Amygdala (tissue), 56 donors: Measurements from ENCODE around the gene ELMO1.

Experiments used
- DNase-seq, 56 donors: peaks; one replicate each; lab custom pipeline; 2025; lab: John Stamatoyannopoulos, UW

The ELMO1 gene

DNA sequence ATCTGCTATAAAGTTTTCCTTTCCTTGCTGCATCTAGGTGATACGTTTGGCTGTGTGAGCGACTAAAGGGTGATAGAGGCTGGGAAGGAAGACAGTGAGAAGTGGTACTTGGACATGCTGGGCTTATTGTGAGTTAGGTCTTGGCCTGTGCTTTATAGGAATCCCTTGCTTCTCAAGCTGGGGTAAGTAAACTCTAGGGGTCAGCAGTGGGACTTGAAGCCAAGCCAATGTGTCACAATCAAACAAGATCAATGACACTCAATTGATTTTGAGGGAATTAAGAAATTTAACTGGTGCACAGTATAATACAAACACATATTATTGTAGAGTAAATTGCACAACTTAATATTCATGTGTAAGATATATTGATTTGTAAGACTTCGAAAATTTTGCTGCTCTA is 568.6 kb downstream of the ELMO1 start:
- no peak for DNase-seq

DNA sequence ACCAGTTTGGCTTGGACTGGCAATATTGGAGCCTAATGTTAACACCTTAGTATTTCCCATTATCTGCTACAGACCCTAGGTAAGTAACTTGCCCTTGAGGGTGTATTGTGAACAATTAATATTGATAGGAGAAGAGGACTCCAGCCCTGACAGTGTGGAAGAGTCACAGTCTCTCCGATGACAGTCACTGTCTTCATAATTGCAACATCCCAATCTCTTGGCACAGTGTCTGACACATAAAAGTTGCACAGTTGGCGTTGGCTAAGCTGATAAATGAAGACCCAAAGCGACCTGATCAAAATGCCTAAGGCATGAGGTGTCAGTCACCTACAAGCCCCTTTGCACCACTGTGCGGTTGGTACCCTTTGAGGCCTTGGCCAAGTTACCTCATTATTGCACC is 569.6 kb downstream of the ELMO1 start:
- DNase-seq: no peak

DNA sequence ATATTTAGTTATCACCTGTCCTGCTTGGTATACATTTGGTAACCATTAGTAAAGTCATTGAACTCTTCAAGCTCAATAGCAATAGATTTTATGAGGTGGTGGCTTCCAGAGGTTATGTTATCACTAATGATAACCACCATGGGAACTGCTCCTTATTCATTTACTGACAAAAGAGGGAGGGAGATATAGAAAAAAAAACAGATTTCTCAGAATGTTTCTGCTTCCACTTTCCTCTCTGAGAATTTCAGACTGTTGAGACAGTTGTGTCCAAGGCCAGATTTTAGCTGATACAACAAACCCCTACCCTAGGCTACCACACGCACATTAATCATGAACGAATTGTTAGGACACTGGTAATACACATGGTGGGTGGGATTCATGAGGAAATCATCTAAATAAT is 570.4 kb downstream of the ELMO1 start:
- no peak for DNase-seq

DNA sequence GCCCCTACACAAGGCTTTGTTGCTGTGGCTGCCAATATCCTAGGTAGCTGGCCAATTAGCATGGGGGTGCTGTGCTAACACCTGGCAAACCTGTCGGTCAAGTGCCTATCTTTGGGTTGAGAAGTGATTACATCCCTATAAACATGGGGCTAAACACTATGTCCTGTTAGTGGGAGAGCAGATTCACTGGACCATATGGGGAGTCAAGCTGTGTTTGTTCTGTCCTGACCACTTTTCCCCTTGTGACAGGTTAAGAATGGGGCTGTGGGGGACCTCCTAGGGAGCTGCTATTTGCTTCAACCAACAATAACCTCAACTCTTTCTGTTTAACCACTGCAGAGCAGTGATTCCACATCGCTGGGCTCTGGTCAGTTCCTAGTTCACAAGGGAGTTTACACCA is 572.9 kb downstream of the ELMO1 start:
- DNase-seq: no peak

- DNase-seq: no peak
These were observed 574.6 kb downstream of the ELMO1 start for GRCh38 chr7:36874041-36874440.

GRCh38 chr7:36871863-36872262 is 576.8 kb downstream of the ELMO1 start:
- no peak for DNase-seq

DNA sequence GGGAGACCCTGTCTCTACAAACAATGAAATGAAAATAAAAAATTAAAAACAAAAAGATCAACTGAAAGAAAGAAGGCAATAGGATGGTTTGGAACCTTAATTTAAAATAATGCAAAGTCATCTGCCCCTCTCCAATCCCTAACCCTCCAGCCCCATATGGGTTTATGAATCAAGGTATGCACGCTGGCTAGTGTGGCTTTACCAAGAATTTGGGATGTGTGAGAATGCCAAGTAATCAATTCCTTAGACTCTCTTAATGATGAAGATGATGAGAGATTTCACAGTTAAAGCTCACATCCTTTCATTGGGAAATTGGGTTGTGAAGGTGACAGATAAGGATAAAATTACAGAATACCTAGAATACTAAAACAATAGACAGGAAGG is 577.3 kb downstream of the ELMO1 start:
- no peak for DNase-seq

- no peak for DNase-seq
These were observed 577.9 kb downstream of the ELMO1 start for GRCh38 chr7:36870625-36871354.

DNA sequence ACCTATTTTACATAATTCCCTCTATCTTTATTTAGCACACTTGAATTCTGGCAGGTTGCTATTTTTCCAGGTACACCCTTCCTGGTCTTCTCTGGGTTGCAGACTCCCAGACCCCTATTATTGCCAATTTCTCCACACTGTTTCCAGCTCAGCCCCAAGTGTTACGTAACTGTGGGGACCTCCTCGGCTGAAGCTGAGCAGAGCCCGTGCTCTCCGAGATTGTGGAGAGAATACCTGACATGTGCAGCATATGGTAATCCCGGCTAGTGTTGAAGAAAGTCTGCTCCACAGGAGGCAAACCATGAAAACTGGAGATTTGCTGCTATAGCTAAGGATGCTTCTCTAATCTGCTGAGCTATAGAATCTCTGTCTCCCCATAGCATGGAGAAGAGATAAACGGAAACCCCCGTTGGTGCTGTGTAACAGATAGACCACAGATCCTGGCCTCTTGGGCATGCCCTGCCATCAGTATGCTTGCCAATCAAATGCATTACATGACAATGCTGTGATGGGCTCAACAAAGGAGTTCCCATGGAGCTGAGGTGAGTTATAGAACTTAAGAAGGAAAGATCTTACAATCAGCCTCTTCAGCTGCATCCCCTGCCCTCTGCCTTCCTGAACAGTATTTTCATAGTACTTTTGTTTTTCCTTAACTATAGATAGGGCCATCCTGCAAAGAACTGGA is 579.8 kb downstream of the ELMO1 start:
- DNase-seq: no peak

GRCh38 chr7:36865019-36865418 is 583.6 kb downstream of the ELMO1 start:
- DNase-seq: no peak

DNA sequence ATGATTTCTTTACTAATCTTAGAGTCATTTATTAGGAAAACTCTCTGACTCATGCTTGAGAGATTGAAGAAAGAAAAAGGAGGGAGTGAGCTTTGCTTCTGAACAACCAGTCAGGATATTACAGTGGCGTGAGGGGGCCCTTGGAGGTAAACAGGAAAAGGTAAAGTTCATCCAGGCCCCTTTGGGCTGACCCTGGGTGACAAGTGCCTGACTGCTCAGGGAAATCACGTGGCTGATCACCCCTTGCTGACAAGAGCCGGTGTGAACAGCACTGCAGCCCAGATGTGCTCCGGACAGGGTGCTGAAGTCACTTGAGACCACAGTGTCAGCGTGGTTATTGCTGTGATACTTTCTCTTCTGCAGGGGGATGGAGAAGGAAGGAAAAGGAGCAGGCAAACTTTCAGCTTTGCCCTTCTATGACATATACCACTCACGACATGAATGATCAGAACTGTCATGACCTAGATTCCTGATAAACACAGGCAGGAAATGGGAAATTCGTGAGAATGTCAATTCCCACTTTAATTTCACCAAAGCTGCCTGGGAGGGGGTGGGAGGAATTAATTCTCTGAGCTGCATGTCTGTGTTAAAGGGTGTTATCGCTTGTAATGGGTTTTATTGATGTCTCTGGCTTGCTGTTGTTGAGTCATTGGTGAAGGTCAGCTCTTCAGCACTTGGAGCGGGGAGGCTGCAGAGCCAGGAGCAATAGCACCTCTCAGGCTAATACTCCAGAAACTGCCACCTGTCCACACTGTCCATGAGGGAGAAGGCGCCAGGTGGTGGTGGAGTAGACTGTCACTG is 584.6 kb downstream of the ELMO1 start:
- no peak for DNase-seq

GRCh38 chr7:36862771-36863261 is 585.8 kb downstream of the ELMO1 start:
- no peak for DNase-seq

DNA sequence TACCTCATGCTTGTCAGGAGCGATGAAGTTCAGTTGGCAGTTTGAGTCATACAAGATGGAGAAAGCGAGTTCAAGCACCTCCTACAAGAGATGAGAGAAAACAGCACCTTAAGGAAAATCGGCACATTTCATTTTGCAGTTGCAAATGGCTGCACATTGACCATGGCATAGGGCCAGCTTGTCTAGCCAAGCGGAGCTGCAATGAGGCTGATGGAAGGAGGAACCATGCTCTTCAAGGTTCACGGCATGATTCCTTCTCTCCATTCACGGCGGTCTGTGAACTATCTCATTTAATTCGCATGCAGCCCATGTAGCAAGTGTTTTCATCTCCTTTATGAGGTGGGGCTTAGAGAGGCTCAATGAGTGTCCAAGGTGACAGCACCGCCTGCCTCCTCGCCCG is 587.0 kb downstream of the ELMO1 start:
- DNase-seq: no peak

- DNase-seq: no peak
These were observed 588.0 kb downstream of the ELMO1 start for GRCh38 chr7:36860681-36861080.

- DNase-seq: no peak
These were observed 593.3 kb downstream of the ELMO1 start for GRCh38 chr7:36855330-36855729.

DNA sequence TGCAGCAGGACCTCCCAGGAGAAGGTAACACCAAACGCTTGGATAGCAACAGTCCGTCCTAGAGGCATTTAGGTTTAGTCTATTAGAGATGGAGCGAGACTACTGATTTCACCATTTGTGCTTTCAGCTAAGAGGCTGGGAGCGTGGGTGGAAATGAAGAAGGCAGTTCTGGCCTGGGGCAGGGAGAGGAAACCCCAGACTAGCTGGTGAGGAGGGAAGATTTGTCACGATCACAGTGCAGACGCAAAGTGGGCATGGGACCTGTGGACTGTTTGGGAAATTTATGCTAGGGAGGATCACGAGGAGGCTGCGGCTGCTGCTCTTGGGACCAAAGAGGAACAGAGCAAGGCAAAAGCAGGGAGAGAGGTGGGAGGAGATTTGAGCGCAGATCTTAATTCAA is 594.0 kb downstream of the ELMO1 start:
- no peak for DNase-seq

- no peak for DNase-seq
These were observed 595.7 kb downstream of the ELMO1 start for GRCh38 chr7:36852931-36853330.

DNA sequence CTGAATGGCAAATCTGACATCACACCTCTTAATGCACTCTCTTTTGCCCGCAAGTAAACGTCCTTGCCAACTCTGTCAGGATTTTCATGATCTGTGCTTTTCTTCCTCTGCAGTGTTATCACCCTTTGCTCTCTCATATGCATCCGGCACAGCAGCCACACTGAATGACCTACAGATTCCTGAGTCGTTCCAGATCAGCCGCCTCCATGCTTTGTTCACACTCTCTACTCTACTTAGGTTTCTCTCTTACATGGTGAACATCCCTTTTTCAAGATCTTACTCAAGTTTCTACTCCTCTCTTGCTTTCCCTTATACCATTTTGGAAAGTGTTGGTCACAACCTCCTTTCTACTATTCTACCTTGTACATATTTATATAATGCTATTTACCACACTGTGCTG is 596.6 kb downstream of the ELMO1 start:
- DNase-seq: no peak

- no peak for DNase-seq
These were observed 597.3 kb downstream of the ELMO1 start for GRCh38 chr7:36851382-36851781.

DNA sequence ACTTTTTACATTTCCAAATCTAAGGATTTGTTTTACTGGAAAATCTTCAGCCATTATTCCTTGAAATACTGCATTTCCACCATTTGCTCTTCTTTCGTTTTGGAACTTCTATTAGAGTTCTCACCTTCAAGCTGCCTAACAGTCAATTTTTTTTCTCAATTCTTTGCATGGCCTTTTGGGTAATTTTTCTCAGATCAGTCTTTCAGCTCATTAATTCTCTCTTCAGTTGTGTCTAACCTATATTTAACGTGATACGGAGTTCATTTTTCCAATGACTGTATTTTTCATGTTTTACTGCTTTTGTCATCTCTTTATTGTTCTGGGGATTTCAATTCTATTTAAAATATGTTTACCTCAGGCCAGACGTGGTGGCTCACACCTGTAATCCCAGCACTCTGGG is 600.7 kb downstream of the ELMO1 start:
- no peak for DNase-seq

GRCh38 chr7:36844374-36844773 is 604.3 kb downstream of the ELMO1 start:
- no peak for DNase-seq
